Measurements from ENCODE around the gene TOB2.
"Not testable (repeated sequence)": the region's sequence is repeated elsewhere in the genome, so short reads cannot be mapped to it uniquely, and the experiment has no call there.

Gene TOB2

DNA sequence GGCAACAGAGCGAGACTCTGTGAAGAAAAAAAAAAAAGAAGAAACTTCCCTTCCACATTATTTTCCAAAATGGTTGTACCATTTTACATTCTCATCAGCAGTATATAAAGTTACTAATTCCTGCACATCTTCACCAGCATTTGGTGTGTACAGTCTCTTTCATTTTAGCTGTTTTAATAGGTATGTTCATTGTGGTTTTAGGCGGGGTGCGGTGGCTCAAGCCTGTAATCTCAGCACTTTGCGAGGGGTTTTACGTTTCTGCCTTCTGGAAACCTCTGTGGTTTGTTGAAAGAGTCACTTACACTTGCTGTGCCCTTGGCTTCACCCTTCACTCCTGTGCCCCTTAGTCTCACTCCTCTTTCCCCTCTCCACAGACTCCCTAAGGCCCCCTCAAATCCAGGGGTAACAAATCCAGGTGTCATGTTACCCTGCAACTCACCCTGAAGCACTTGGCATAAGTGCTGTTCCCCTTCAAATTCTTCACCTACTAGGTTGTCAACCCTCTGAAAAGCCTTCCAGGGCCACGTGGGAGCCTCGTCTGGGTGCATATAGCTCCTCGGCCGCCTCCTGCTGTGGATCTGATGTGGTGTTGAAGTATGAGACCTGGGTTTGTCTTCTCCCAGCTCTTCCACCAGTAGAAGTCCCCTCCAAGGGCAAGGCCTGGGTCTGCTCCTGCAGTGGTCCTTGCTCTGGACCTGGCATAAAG, 20.8 kb downstream of the TOB2 start:
- peak in 1 of 2 experiments; percentile 51 for DNase-seq

DNA sequence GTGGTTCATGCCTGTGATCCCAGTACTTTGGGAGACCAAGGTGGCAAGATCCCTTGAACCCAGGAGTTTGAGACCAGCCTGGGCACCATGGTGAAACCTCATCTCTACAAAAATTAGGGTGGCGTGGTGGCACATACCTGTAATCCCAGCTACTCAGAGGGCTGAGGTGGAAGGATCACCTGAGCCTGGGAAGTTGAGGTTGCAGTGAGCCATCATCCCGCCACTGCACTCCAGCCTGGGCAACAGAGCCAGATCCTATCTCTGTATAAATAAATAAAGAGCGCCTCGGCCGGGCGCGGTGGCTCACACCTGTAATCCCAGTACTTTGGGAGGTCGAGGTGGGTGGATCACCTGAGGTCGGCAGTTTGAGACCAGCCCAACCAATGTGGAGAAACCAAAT, 27.9 kb downstream of the TOB2 start:
- no peak for DNase-seq

DNA sequence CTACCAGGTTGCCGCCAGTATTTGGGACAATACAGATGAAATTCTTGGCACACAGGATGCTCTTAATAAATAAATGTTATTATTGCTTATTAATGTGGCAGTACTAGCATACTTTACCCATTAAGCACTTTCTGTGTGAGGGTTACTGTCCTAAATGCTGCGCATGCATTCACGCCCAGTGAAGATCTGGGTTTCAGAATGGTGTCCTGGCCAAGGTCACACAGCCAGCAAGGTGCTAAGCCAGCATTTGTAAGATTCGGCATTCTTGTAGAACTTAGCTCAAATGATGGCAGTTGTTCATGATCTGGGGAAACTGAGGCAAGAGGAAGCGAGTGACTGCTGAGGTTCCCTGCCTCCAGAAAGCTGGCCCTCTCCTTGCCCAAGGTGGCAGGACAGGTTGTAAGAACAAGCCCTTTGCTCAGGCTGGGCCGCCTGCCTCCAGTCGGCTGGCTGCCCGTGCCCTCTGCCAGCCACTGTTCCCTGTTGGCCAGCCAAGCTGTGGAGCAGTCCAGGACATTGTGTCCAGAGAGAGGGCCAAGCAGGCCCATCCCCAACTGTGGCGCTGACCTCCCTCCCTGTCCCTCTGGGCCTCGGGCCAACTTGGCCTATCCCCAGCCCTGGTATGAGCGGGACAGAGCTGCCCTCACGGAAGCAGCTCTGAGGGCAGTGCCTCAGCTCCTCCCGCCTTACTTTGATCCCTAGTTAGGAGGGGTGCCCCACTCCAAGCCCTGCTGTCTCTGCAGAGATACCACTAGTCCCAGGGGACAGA, 28.8 kb downstream of the TOB2 start:
- DNase-seq: no peak

DNA sequence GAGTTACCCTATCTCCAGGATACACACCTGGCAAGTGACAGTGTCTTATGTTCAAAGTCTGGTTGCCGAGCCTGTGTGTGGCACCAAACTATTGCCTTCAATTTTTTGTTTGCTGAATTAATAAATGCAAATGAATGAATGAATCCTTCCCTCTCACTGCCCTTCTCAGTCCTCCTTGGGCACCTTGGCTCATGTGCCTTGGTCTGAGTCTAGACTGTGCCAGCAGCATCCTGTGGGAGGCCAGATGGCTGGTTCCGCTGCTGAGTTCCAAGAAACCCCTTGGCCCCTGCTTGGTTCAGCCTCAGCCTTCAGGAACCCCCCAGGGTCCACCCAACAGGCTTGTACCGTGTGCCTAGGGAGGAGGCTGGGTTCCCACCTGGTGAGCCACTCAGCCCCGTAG, 31.0 kb downstream of the TOB2 start:
- no peak for DNase-seq

DNA sequence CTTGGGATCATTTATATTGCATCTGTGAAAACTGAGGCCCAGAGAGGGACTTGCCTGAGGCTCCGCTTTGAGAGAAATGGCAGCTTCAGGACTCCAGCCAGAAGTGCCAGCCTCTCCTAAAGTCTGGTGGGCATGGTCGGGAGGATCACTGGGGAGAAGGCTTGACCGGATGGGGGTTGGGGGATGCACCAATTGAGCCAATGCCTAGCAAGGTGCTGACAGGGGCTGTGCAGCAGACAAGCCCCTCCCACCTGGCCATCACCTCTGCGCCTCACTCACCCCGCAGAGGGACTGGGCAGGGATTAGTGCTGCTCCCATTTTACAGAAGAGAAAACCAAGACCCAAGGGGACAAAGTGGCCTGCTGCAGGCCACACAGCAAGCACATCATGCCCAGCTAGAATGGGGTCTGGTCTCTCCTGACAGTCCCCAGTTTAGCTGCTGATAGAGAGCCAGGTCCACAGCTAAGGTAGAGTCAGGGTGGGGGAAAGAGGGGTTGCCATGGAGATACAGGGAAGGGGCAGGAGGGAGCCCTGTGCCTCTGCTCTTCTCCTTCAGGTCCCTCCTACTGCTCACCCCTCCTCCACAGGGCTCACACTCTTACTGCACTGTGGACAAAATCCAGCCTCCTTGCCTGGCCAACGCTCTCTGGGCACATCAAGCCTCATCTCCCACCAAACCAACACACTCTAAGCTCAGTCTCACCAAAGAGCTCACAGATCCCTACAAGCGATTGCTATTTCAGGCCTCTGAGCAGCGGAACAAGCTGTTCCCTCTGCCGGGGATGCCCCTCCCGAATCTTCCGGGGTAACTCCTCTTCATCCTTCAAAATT, 35.4 kb downstream of the TOB2 start:
- DNase-seq: no peak

DNA sequence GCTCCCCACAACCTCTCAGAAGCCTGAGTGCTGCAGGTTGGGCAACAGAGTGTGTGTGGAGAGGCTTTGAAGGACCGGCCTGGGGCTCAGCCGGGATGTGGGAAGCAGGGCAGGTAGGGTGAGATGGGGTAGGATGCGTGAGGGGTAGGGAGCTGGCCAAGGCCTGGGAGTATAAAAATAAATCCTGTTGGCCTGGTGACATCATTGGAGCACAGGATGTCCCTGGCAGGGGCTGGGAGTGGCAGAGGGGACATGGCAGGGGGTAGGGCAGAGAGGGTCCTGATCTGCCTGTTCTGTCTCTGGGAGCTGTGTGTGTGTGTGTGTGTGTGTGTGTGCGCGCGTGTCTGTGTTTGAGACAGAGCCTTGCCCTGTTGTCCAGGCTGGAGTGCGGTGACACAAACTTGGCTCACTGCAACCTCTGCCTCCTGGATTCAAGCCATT, 36.3 kb downstream of the TOB2 start:
- DNase-seq: no peak

DNA sequence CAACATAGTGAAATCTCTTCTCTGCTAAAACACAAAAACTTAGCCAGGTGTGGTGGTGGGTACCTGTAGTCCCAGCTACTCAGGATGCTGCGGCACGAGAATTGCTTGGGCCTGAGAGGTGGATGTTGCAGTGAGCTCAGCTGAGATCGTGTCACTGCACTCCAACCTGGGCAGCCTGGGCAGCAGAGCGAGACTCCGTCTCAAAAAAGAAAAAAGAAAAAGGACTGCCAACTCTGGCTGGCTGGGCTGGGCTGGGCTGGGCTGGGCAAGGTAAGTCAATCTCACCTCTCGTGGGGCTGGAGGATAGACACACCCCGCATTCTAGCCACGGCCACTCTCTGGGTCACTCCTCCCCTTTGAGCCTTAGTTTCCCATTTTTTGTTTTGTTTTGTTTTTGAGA, 37.9 kb downstream of the TOB2 start:
- DNase-seq: no peak

DNA sequence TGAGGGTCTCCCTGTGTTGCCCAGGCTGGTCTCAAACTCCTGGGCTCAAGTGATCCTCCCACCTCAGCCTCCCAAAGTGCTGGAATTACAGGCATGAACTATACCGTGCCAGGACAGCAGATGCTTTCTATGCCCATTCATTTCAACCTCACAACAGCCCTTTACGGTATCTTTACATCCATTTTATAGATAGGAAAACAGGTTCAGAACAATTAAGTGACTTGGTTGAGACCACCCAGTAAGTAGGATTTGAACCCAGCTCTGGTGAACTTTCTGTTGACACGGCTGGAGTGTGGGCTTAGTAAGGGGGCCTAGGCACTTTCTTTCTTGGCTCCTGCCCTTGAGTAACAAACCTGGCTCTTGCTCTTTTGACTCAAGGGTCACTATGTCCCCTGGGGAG, 39.2 kb downstream of the TOB2 start:
- DNase-seq: no peak

DNA sequence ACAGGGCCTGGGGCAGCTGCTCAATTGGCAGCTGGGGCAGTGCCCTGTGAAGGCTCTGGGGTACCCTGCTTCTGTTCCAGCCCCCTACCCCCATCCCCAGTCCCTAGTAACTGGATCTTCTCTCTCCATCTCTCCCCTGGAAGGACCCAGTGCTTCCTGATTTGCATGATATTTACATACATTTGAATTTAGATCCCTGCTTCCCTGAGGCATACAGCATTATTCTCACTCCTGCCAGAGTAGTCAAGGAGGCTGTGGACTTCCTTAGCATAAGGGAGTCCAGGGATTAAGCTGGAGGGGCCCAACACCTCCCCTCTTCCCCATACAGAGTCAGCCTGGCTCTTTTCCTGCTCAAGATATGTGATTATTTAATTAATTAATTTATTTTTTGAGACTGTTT, 40.2 kb downstream of the TOB2 start:
- DNase-seq: no peak

DNA sequence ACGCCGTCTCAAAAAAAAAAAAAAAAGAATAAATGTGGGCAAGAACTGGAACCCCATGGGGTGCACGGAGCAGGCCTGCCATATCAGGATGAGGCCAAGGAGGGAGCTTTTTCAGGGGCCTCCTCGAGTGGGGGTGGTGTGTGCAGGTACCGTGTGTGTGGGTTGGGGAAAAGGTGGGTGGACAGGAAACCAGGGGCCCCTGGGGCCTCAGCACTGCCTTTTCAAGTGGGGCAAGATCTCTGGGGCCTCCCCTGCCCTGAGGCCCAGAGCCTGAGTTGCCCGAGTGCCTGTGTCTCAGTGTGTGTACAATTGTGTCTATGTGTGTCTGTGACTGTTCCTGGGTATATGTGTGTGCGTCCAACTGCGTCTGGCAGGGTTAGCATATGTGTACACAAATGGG, 41.0 kb downstream of the TOB2 start:
- peak; percentile 66 to 70 for DNase-seq

DNA sequence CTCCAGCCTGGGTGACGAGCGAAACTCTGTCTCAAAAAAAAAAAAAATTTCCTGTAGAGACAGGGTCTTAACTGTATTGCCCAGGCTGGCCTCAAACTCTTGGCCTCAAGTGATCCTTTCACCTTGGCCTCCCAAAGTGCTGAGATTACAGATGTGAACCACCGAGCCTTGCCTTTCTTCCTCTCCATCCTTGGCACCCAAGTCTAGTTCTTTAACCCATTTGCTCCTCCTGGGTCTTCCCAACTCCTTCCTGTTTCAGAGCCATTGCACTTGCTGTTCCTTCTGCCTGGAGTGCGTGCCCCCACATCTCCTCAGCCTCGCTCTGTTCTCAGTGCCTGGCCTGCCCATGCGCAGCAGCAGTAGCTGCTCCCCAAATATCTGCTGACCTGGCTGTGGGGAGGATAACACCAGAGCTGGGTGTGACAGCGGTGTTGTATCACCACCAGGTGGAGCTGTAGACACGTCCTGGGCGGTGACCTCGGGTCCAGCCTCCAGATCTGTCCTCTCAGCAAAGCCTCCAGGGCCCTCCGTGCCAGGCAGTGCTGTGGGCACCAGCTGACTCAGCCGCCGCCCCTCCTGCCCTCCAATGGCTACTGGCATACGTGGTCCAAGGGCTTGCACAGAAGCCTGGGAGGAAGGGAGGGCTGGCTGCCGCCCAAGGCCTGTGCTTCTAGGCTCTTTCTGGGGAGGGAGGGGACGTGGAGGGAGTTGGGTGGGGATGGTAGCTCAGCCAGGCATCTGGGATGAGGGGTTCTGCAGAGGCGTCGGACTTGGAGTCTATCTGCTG, 42.9 kb downstream of the TOB2 start:
- DNase-seq: peak; percentile 88 to 91

DNA sequence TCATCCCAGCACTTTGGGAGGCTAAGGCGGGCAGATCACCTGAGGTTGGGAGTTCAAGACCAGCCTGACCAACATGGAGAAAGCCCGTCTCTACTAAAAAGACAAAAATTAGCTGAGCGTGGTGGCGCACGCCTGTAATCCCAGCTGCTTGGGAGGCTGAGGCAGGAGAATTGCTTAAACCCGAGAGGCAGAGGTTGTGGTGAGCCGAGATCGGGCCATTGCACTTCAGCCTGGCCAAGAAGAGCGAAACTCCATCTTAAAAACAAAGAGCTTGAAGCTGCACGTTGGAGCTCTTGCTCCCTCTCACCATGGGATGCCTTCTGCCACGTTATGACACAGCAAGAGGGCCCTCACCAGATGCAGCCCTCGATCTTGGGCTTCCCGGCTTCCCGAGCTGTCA, 43.8 kb downstream of the TOB2 start:
- not testable (repeated sequence) for DNase-seq

DNA sequence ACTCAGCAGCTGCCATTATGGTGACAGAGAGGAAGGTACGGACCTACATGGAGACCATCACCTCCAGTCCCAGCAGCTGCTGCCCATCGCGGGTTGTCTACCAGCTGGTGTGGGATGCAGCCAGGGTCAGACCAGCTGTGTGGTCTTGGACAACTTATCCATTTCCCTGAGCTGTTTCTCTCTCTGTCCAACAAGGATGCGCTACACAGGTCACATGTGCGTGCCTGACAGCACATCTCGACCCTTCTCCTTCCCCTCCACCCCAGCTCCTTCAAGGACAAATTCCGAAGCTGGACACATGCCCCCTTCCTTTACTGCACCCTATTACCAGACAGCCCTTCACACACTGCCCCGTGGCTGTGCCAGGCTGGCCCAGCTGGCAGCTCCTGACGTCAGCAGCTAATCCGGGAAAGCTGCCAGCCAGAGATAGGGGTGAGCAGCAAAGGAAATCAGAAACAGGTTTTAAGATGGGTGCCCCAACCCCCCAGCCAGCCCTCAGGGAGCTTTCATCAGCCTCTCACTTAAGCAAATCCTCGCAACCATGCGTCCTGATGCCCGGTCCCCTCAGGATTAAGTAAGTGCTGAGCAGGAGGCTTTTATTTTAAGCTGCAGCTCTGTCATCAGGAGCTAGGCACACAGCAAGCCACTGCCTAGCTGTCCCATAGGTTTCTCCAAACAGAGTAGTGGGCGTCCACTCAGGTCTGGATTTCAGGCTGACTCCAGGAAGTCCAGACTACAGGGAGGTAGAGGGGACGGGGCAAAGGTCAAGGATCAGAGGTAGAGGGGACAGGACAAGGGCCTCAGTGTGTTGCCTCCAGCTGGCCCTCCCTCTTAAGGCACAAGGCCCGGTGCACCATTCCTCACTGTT, 44.6 kb downstream of the TOB2 start:
- DNase-seq: no peak

DNA sequence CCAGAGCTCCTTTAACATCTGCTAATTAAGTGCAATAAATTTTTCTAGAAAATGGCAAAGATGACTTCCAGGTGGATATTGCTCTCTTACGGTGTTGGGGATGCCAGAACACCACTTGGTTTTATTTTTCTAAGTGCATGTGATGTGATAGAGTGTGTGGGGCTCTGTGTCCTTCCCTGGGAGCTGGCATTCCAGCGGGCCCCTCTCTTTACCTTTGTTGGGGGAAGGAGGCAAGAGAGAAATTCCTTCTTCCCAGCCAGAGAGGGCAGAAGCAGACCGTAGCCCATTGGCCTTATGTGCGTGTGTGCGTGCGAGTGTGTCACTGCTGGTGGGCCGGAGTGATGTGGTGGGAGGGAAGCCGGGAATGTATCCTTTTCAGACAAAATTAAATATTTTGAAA, 47.7 kb downstream of the TOB2 start:
- DNase-seq: no peak

DNA sequence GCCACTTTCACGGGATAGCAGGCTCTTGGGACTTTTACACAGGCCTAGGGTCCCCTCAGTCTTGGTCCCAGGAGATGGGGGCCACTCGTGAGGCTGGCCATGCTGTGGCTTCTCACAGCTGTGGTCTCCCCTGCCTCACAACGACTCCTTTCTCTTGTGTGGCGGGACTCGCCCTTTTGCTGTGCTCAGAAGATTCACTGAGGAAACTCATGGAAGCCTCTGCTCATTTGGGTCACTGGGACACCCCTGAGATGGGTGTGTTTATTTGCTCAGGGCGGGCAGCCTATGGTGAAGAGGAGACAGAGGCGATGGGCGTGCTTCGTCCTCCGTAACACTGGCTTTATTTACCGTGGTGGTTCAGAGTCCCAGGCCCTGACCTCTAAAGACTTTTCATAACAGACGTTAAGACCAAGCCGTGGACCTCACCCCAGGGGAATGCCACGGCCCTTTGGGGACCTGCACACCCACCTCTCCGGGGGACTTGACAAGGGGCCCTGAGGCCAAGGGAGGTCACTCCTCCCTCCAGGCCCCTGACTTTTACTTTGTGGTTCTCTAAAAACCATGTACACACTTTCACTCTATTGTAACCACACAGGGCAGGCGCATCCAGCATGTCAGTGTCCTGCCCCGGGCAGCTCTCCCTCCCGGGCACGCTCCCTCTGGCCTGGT, 49.3 kb downstream of the TOB2 start:
- DNase-seq: no peak

DNA sequence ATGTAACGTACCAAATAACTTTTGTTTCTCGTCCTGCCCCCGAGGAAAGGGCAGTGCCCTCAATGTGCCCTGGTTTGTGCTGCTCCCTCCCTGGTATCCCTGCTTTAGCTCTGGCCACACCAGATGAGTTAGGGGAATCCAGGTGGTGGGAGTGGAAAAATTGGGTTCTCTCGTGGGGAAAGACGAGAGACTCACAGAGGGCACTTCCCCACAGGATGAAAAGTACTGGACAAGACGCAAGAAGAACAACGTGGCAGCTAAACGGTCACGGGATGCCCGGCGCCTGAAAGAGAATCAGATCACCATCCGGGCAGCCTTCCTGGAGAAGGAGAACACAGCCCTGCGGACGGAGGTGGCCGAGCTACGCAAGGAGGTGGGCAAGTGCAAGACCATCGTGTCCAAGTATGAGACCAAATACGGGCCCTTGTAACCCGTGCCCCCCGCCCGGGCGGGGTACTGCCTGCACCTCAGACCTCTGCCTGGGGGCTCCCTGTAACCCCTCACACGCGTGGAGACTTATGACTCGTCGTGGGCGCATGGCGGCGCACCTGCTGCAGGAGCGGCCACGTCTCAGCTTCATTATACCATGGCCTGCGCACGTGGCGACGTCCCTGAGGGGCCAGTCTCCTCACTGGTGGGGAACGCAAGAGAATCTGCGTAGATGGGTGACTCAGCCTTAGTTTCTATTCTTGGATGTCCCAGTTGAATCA, 50.9 kb downstream of the TOB2 start:
- no peak for DNase-seq

DNA sequence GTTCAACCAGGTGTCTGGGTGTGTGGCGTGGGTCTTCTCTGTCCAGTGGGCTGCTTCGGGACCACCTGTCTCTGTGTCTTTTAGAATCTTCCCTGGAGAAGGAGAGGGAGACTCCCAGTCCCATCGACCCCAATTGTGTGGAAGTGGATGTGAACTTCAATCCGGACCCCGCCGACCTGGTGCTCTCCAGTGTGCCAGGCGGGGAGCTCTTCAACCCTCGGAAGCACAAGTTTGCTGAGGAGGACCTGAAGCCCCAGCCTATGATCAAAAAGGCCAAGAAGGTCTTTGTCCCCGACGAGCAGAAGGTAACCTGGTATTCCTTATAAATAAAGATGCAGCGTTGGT, 52.6 kb downstream of the TOB2 start:
- DNase-seq: no peak

DNA sequence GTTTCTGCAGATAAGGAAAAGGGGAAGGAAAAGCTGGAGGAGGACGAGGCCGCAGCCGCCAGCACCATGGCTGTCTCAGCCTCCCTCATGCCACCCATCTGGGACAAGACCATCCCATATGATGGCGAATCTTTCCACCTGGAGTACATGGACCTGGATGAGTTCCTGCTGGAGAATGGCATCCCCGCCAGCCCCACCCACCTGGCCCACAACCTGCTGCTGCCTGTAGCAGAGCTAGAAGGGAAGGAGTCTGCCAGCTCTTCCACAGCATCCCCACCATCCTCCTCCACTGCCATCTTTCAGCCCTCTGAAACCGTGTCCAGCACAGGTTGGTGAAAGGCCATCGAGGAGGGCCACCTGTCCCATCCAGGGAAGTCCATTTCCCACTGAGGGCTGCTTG, 59.3 kb downstream of the TOB2 start:
- no peak for DNase-seq

DNA sequence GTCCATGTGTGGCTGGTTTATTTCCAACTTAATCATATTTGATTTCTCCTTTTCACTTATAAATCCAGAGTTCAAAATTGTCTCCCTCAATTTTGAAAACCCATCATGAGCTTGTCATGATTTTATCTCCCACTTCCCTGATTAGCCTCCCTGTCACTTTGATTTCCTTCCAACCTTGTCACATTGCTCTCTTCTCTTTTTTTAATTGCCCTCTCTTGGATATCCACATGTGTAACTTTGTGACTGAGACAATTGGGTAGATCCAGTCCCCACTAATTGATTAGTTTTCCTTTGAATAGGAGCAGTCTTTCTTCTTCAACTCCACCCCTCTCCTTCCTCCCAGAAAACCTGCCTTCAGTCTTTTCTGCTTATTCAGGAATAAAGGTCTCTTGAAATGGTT, 62.5 kb downstream of the TOB2 start:
- DNase-seq: no peak

Data from activated T-cell treated with anti-CD3 and anti-CD28 coated beads, Interleukin-2, amount 50 U/mL, for 48 hours (primary cell).